ENCODE data around the gene PAFAH2. TPM values are rescaled to one million over a fixed set of nuclear protein-coding genes. Genes with fewer than 3 reads are reported as not detected.

The PAFAH2 gene
- total RNA-seq, 4 donors from 2014 or later, result 11.8 to 23.0 (median 17.1) TPM

GRCh38 chr1:25922971-25923552 is 74.8 kb downstream of the PAFAH2 start:
- DNase-seq (ENCODE audit: low spot score in 2 of 2), result peak in 1 of 2 donors; percentile 91
- peak in 1 of 2 donors; percentile 5 for TF ChIP-seq POLR2A (IDR thresholded peaks at IDR 0.05)
- TF ChIP-seq, protein P1, sequence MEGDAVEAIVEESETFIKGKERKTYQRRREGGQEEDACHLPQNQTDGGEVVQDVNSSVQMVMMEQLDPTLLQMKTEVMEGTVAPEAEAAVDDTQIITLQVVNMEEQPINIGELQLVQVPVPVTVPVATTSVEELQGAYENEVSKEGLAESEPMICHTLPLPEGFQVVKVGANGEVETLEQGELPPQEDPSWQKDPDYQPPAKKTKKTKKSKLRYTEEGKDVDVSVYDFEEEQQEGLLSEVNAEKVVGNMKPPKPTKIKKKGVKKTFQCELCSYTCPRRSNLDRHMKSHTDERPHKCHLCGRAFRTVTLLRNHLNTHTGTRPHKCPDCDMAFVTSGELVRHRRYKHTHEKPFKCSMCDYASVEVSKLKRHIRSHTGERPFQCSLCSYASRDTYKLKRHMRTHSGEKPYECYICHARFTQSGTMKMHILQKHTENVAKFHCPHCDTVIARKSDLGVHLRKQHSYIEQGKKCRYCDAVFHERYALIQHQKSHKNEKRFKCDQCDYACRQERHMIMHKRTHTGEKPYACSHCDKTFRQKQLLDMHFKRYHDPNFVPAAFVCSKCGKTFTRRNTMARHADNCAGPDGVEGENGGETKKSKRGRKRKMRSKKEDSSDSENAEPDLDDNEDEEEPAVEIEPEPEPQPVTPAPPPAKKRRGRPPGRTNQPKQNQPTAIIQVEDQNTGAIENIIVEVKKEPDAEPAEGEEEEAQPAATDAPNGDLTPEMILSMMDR (IDR thresholded peaks at IDR 0.05), result no peak
- peak overlapping the region; percentile 46 for H3K4me3 ChIP-seq (ENCODE audit: low read depth, poor library complexity, severe bottlenecking)
- 1 to 2% methylated on average over 29 to 31 of the region's 32 CpGs for WGBS, 2 donors
- intact Hi-C loops (cut with DNase I; ENCODE audit: low total_unique reads), result no loop called here

GRCh38 chr1:25922056-25922970 is 75.5 kb downstream of the PAFAH2 start:
- TF ChIP-seq, protein P1 (IDR thresholded peaks at IDR 0.05), result no peak
- no peak for TF ChIP-seq POLR2A (IDR thresholded peaks at IDR 0.05)
- H3K4me3 ChIP-seq (ENCODE audit: low read depth, poor library complexity, severe bottlenecking), result peak overlapping the region; percentile 46
- DNase-seq (ENCODE audit: low spot score in 2 of 2), result peak in 1 of 2 donors; percentile 87
- 17 to 22% methylated on average over 20 to 27 of the region's 49 CpGs for WGBS, 2 donors
- intact Hi-C loops (cut with DNase I; ENCODE audit: low total_unique reads), result no loop called here

DNA sequence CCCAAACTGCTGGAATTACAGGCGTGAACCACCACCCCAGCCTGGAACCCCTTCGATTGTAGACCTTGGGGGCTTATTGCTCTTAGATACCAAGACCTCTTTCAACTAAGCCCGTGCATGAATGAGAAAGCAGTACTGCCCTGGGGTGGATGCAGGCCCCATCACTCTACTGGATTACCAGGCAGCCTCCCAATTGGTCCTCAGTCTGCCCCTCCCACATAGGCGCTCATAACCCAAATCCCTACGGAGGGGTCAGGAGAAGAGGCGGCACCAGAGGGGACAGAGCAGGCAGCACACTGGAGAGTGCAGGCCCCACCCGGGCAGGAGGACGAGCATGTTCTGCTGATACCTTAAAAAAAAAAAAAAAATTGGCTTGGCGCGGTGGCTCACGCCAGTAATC is 79.2 kb downstream of the PAFAH2 start:
- DNase-seq (ENCODE audit: low spot score in 2 of 2), result no peak
- WGBS, 2 donors, result 85 to 88% methylated on average over 11 of the region's 11 CpGs
- intact Hi-C loops (cut with DNase I; ENCODE audit: low total_unique reads), result no loop called here
- H3K4me3 ChIP-seq (ENCODE audit: low read depth, poor library complexity, severe bottlenecking), result no peak overlapping the region
- TF ChIP-seq POLR2A (IDR thresholded peaks at IDR 0.05), result no peak
- TF ChIP-seq, protein P1 (IDR thresholded peaks at IDR 0.05), result no peak

- intact Hi-C loops (cut with DNase I; ENCODE audit: low total_unique reads), result no loop called here
- 51 to 57% methylated on average over 5 of the region's 5 CpGs for WGBS, 2 donors
- no peak for TF ChIP-seq POLR2A (IDR thresholded peaks at IDR 0.05)
- TF ChIP-seq, protein P1 (IDR thresholded peaks at IDR 0.05), result no peak
- DNase-seq (ENCODE audit: low spot score in 2 of 2), result no peak
- no peak overlapping the region for H3K4me3 ChIP-seq (ENCODE audit: low read depth, poor library complexity, severe bottlenecking)
Measured at GRCh38 chr1:25917996-25918395, 79.9 kb downstream of the PAFAH2 start.

GRCh38 chr1:25916460-25916859 is 81.4 kb downstream of the PAFAH2 start:
- DNase-seq (ENCODE audit: low spot score in 2 of 2), result no peak
- H3K4me3 ChIP-seq (ENCODE audit: low read depth, poor library complexity, severe bottlenecking), result no peak overlapping the region
- WGBS, 2 donors, result 98% methylated on average over 2 of the region's 2 CpGs
- intact Hi-C loops (cut with DNase I; ENCODE audit: low total_unique reads), result no loop called here
- no peak for TF ChIP-seq POLR2A (IDR thresholded peaks at IDR 0.05)
- TF ChIP-seq, protein P1 (IDR thresholded peaks at IDR 0.05), result no peak
